Endothelial cell of hepatic sinusoid (primary cell): ENCODE results near the gene LGALS7B.
"Not testable (repeated sequence)": the region's sequence is repeated elsewhere in the genome, so short reads cannot be mapped to it uniquely, and the experiment has no call there.

ENCODE experiments used
- in situ Hi-C: cut with HindIII; loops from 2 replicates; pipeline ENCODE4 v1.10.0; 2017; ENCODE audit warnings: low sequenced_read_pairs

The LGALS7B gene

DNA sequence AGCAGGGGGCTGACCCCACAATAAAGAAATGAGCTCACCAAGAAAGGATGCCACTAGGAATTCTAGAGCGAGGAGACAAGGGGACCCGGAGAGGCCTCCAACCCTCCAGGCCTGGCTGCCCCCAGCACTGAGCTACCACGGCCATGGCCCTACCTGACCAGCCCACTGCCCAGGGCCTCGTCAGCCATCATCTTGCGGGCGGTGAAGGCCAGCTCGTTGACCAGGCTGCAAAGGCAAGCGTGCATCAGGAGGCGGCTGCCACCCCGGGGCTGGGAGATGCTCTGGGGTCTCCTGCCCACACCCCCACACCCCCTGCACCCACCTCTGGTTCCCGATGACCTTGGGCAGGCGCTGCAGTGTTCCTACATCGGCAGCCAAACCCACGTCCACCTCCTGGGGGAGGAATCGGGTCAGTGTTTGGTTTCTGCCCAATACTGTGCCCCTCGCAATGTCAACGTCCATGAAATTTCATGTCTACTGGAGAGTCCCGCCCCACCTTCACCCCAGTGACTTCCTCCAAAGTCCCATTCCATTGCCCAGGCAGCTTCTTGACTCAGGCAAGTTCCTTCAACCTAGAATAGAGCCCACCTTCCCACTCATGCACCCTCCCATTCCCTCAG lies 27.2 kb downstream of the LGALS7B start:
- in situ Hi-C loops, result no loop called here

DNA sequence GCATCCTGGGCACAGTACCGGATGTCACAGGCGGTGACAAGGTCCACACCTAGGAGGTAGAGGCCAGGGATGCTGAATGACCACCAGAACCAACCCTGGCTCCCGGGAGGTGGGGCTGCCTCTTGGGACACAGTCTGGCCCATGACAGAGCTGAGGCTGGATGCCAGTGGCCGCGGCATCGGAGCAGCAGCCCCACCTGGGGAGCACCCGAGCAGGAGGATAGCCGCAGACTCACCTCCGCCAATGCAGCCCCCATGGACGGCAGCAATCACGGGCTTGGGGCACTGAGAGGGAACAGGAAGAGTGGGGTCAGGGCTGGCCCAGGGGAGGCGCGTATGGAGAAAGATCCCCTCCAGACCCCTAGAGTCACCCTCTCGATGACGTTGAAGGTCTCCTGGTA lies 28.1 kb downstream of the LGALS7B start:
- in situ Hi-C loops, result no loop called here

DNA sequence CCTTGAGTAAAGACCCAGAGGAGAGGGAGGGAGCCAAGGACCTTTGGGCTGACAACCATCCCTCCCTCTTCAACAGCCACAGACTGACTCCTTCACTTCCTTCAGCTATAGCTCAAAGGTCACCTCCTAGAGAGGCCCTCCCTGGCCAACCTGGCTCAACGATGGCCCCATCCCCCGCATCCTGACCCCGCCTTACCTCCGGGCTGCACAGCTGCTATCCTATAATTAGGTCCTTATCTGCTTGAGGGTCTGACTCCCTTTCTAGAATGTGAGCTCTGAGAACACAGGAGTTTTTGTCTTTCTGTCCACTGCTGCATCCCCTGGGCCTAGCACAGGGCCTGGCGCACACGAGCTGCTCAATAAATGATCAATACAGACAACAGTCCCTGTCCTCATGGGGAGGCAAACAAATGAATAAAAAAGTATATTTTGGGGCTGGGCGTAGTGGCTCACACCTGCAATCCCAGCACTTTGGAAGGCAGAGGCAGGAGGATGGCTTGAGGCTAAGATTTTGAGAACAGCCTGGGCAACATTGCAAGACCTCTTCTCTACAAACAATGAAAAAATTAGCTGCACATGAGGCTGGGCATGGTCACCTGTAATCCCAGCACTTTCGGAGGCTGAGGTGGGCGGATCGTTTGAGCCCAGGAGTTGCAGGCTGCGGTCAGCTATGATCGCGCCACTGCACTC lies 30.4 kb downstream of the LGALS7B start:
- in situ Hi-C loops, result no loop called here

DNA sequence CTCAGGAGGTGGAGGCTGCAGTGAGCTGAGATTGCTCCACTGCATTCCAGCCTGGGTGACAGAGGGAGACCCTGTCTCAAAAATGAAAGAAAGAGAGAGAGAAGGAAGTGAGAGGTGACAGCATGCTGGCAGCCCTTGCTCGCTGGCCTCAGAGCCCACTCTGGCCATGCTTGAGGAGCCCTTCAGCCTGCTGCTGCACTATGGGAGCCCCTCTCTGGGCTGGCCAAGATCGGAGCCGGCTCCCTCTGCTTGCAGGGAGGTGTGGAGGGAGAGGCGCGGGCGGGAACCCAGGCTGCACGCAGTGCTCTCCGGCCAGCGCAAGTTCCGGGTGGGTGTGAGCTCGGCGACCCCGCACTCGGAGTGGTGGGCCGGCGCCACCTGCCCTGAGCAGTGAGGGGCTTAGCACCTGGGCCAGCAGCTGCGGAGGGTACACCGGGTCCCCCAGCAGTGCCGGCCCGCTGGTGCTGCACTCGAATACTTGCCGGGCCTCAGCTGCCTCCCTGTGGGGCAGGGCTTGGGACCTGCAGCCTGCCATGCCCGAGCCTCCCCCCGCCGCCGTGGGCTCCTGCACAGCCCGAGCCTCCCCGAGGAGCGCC lies 32.3 kb downstream of the LGALS7B start:
- in situ Hi-C loops, result not testable (repeated sequence)

DNA sequence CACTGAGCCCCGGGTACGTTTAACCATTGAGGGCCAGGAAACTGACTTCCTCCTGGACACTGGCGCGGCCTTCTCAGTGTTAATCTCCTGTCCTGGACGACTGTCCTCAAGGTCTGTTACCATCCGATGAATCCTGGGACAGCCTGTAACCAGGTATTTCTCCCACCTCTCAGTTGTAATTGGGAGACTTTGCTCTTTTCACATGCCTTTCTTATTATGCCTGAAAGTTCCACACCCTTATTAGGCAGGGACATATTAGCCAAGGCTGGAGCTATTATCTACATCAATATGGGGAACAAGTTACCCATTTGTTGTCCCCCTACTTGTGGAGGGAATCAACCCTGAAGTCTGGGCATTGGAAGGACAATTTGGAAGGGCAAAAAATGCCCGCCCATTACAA lies 36.9 kb downstream of the LGALS7B start:
- in situ Hi-C loops, result not testable (repeated sequence)

DNA sequence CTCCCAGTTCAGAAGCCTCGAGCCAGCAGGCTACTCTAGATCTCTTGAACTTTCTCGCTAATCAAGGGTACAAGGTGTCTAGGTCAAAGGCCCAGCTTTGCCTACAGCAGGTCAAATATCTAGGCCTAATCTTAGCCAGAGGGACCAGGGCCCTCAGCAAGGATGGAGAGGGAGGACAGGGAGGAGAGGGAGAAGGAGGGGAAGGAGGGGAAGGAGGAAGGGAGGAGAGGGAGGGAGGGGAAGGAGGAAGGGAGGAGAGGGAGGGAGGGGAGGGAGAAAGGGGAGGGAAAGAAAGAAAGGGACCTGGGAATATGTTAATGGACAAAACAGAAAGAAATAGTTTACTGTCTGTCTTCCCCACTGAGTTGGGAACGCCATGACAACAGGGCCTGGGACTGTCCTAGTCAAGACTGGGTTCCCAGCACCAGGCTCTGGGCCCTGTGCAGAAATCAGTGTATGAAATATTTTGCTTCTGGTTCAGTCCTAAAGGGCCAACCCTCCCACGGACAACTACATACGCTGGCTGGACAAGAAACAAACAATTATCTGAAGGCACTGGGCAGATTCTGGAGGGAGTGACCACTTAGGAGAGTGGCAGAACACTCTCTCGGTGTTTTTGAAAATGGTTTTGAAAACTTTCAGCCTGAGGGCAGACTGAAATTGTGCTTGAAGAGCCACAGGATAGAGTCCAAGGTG lies 38.0 kb downstream of the LGALS7B start:
- in situ Hi-C loops, result no loop called here

DNA sequence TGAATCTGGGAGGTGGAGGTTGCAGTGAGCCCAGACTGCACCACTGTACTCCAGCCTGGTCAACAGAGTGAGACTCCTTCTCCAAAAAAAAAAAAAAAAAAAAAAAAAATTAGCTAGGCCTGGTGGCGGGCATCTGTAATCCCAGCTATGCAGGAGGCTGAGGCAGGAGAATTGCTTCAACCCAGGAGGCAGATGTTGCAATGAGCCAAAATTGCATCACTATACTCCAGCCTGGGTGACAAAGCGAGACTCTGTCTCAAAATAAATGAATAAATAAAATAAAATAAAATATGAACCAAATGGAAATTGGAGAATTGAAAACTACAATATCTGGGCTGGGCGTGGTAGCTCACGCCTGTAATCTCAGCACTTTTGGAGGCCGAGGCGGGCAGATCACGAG lies 40.2 kb downstream of the LGALS7B start:
- in situ Hi-C loops, result not testable (repeated sequence)

DNA sequence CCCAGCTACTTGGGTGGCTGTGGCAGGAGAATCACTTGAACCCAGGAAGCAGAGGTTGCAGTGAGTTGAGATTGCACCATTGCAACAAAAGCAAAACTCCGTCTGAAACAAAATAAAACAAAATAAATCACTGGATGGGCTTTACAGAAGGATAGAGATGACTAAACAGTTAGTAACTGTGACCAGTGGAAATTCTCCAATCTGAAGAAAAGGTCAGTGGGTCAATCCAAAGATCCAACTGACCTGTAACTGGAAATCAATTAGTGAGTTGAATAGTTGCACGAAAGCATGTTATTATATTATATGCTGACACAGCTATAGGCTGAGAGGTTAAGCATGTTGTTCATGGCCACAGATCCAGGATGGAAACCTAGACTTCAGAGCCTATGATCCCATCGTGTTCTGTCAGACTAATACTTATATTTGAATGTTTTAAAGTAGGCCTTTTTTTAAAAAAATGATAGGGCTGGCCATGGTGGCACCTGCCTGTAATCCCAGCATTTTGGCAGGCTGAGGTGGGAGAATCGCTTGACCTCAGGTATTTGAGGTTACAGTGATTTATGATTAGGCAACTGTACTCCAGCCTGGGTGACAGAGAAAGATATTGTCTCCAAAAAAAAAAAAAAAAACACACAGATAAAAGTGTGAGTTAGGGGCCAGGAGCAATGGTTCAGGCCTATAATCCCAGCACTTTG lies 41.2 kb downstream of the LGALS7B start:
- in situ Hi-C loops, result no loop called here

DNA sequence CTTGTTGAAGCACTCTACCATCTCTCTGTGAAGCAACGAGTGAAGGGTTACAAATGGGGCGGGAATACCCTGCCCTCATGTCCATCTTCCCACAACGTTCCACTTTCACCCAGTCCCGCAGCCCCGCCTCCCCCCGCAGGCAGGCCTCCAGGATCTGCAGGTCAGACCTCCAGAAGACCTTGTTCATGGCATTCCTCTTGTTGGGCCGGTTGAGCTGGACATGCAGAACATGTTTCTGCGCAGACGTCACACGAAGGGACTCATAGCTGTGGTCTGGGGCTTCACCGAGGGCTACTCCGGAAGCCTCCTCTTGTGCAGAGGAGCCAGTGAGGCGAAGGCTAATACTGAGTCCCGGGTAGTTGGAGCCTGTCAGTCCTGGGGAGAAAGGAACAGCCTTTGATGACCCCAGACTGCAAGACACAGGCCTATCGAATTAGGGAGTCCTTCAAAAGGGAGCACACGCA lies 42.2 kb downstream of the LGALS7B start:
- in situ Hi-C loops, result no loop called here

DNA sequence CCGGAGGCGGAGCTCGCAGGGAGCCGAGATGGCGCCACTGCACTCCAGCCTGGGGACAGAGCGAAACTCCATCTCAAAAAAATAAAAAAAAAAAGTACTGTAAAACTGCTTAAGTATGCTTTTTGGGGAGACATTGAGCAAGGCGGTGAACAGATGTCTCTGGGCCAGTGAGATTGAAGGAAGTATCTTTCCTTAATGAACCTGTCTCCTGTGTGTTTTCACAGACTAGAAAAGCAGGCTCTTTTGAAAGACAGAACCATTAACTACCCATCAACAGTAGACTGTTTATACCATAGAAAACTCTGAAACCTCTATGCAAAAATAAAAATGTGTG lies 44.1 kb downstream of the LGALS7B start:
- in situ Hi-C loops, result no loop called here

DNA sequence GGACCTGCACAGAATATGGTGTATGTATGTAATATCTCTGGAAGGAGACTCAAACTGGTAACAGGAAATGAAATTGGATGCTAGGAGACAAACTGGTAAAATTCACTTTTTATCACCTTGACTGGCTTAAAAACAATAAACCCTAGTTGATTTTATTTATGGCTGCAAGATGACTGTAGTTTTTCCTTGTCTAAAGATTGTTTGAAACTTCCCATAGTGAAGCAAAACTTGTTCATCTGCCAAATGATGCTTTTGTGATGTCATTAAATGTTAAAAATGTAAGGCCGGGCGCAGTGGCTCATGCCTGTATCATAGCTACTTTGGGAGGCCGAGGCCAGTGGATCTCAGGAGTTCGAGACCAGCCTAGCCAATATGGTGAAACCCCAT lies 45.1 kb downstream of the LGALS7B start:
- in situ Hi-C loops, result no loop called here

DNA sequence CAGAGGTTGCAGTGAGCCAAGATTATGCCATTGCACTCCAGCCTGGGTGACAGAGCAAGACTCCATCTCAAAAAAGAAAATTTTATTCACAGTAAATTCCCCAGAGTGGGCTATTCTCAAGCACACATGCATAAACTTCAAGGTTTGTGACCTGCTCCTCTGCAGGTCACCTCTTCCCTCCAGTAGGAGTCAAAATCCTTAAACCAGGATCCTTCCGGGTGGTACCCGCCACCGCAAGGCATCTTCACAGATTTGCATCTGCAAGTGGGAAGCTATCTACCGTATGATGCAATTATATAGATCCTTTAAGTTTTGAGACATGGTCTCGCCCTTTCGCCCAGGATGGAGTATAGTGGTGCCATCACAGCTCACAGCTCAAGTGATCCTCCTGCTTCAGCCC lies 45.6 kb downstream of the LGALS7B start:
- in situ Hi-C loops, result no loop called here

DNA sequence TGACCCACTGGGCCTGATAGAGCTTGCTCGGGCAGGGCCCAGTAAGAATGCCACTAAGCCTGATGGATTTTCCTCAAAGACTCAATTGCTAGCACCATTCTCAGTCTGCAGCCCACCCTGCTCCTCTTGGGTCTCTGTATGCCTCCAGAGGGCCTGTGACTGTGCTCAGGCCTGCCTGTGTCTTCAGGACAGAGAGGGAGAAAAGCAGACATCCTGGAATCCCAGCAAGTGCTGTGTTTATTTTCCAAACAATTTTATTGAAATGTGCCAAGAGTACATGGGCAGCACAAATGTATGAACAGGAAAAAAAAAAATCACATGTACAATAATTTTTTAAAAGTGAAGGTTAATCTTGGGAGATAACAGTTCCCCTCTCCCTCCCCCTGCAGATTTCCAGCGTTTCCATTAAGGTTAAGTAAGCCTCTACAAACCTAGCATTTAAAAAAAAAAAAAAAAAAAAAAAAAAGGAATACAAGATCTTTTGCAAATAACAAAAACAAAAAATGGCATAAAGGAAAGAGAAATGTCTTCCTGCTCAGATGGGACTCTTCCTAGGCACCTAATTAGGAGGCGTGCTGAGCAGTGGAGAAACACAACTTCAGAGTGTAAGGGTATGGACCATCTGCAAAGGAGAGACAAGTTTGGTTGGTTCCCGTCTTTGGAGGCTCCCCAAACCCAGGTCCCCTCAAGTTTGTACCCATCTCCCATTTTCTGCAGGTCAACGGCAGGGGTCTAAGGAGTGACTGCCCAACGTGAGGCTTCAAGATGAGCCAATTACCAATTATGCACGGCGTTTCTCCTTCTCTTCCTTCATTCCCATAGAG lies 47.4 kb downstream of the LGALS7B start:
- in situ Hi-C loops, result no loop called here

DNA sequence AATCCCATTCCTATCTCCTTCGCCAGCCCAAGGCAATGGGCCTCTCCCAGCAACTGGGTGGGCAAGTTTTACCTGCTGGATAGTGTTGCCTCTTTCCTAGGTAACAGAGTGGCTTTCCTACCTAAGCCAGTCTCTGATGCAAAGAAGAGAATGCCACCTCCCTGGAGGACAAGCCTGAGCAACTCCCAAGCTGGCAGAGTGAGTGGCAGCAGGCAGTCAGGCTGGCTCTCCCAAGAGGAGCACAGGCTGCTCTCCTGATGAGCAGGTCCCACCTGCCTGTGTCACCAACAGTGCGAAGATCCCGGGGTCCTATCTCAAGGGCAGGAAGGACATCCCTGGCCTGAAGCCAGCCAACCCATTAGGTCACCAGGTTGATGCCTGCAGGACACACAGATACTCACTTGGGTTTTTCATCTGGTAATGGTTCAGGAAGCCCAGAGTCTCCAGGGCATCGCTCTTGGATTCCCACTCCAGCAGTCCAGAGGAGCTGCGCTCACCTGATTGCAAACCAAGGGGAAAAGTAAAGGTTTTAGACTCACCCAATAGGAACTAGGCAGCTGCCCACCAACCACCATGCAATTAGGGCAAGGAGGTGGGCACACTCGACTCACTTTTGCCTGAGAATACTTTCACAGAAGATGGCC lies 48.1 kb downstream of the LGALS7B start:
- in situ Hi-C loops, result no loop called here

DNA sequence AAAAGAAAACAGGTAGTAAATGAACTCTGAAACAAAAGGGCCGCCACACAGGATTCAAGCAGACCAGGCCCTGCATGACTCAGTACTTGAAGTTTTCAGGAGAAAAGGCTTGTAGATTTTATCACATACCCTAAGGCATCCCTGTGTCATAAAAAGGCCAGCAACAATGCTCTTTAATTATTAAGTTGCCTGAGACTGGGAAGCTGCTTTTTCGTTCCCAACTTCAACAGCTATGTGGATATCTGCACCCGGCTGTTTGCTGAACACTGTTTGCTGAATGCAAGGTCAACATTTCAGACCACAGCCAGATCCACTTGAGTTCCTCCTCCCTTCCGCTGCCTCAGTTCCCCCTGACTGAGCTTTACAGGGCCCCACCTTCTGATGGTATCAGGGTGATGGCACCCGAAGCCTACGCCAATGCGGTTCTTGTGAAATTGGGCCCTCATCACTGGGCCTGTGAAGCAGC lies 48.7 kb downstream of the LGALS7B start:
- in situ Hi-C loops, result no loop called here

DNA sequence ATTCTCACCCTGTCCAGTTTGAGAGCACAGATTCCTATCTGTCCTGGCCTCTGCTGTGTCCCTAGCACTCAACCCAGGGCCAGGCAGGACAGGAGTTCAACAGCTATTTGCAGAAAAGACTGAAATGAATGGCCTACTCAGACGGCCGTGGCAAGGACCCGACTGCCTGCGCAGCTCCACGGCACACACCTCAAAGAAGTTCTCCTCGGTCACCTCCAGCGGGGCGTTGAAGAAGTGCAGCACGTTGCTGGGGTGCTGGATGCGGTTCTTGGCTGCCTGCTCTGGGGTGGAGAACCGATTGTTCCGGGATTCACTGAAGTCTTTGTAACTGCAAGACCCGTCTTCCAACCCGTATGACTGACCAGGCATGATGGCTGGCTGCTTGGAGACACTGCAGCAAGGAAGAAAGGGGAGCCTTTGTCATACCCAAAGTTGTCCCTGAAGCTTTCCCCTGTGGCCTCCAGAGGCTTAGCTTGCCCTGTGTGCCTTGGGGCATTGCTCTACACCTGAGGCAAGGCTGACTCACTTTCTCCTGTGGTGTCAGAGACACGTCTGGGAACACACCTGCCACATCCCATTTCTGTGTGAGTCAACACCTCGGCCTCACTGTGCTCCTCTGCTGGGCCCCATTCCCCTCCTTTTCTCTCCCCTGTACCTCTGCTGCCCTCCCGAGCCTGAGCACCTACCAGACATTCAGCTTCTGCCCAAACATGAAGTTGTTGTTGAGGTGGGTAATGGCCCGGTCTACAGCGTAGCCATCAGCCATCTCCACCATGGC lies 49.4 kb downstream of the LGALS7B start:
- in situ Hi-C loops, result no loop called here

DNA sequence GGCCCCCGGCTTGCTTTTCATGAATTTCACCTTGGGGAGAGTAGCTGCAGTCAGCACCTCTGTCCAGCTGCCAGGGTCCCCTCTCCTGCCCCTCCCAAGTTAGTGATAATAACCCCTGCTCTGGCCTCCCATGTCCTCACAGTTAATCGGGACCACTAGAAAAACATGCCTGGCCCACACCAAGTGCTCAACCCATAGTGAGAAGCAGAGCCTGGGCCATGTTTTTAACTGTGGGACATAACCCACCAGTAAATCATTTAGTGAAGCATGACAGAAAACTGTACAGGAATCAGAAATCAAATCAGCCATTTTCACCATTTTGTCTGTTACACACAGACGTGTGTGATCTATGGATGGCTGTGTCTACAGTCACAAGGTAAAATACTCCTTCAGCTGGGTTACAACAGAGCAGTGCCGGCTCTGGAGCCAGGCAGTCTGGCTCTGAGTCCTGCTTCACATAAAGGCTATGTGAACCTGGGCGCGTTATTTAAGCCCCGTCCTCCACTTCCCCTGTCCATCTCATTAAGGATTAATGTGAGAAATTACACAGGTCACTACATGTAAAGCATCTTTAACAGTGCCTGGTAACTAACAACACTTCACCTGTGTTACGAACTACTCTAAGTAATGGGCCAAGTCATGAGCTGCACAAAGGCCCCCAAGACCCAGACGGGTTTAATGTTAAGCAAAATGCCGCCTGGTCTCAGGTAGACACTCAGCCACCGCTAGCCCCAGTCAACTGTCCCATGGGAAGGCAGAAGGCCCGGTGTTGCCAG lies 50.2 kb downstream of the LGALS7B start:
- in situ Hi-C loops, result no loop called here
